M059J (cell line): ENCODE results near the gene SVEP1. TPM values are rescaled to one million over a fixed set of nuclear protein-coding genes. Genes with fewer than 3 reads are reported as not detected.
"Not testable (repeated sequence)": the region's sequence is repeated elsewhere in the genome, so short reads cannot be mapped to it uniquely, and the experiment has no call there.

ENCODE experiments used
- DNase-seq: peaks from one replicate; pipeline ENCODE4 v3.0.0-alpha.2; 2012; ENCODE audit warnings: low read depth
- total RNA-seq: library from RNA; depleted of rRNA; stranded (reverse); fragments of >200 nt; shearing (Covaris generic); gene quantifications from 2 replicates; pipeline ENCODE4 v1.2.3, GENCODE V29; 2014

SVEP1 gene
- total RNA-seq, 1 experiment from 2014 or later, result 1.5 TPM

- no peak for DNase-seq
These were observed 208.0 kb downstream of the SVEP1 start for GRCh38 chr9:110371411-110372007.

DNA sequence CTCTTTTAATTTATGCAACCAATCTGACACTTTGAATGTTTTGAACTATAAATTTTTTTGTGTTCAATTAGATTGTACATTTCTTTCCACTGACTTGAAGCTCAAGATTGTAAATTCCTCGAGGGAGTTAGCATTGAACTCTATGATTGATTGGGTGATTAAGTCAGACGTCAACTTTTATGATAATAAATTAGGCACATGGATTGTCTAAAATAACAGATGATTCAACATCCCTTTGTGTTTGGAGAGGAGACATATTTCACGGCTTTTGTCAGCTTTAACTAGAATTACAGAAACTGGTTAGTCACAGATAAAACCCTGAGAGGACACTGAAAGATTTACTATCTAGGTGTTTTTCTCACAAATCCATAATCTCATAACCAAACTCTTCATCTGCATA lies 209.2 kb downstream of the SVEP1 start:
- peak; percentile 69 for DNase-seq

GRCh38 chr9:110364451-110364850 lies 215.1 kb downstream of the SVEP1 start:
- DNase-seq, result no peak

DNA sequence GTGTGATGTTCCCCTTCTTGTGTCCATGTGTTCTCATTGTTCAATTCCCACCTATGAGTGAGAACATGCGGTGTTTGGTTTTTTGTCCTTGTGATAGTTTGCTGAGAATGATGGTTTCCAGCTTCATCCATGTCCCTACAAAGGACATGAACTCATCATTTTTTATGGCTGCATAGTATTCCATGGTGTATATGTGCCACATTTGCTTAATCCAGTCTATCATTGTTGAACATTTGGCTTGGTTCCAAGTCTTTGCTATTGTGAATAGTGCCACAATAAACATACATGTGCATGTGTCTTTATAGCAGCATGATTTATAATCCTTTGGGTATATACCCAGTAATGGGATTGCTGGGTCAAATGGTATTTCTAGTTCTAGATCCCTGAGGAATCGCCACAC lies 220.5 kb downstream of the SVEP1 start:
- not testable (repeated sequence) for DNase-seq

DNA sequence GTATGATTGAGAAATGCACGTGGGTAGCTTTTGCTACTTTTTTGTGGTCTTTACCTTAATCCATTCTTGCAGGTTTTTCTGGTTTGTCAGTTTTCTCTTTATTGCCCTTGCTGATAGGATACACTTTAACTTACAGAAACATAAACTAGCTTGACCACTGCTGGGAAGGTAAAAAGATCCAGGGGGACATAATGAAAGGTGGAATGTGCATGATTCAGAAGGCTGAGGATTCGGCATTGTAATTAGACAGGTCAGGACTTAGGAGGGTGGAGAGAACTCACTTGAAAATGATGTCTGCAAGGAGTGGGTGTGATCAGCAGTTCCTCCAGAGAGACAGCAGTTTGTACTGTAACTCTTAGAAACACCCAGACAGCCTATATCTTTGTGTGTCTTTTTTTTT lies 222.0 kb downstream of the SVEP1 start:
- DNase-seq, result no peak

GRCh38 chr9:110356639-110357395 lies 222.7 kb downstream of the SVEP1 start:
- no peak for DNase-seq

GRCh38 chr9:110355911-110356310 lies 223.6 kb downstream of the SVEP1 start:
- DNase-seq, result no peak

GRCh38 chr9:110351009-110351467 lies 228.5 kb downstream of the SVEP1 start:
- peak; percentile 95 for DNase-seq

DNA sequence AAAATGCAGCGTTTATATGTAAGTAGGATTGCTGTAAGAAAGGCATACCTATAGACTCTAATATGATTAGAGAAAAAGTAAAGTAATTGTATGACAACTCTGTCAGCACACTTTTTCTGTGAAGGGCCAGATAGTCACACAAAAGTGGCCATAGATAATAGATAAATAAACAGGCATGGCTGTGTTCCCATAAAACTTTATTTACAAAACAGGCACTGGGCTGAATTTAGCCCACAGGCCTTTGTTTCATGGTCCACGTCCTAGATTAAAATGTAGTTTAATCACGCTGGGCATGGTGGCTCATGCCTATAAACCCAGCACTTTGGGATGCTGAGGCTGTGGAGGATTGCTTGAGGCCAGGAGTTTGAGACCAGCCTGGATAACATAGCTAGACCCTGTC lies 233.2 kb downstream of the SVEP1 start:
- no peak for DNase-seq

GRCh38 chr9:110344821-110345220 lies 234.7 kb downstream of the SVEP1 start:
- DNase-seq, result no peak

GRCh38 chr9:110343551-110343950 lies 236.0 kb downstream of the SVEP1 start:
- DNase-seq, result no peak

DNA sequence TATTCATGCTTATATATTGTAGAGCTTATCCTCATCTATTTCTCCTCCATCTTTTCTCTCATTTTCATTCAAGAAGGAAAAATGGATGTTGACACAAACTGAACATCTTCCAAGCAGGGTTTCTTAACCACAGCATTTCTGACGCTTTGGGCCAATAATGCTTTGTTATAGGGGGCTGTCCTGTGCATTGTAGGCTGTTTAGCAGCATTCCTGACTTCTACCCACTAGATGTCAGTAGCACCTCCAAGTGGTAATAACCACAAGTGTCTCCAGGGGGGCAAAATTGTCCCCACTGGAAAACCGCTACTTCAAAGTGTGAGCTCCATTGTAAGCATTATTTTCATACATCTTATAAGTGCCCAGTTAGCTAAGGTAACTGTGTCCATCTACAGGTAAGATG lies 239.2 kb downstream of the SVEP1 start:
- DNase-seq, result peak; percentile 32

- DNase-seq, result no peak
These were observed 241.4 kb downstream of the SVEP1 start for GRCh38 chr9:110338143-110338542.

- DNase-seq, result peak; percentile 47
These were observed 241.8 kb downstream of the SVEP1 start, which contains the start of gene TXNDC8 for GRCh38 chr9:110337727-110338126. TSS of gene TXNDC8 (minus strand) at chr9:110337863.

GRCh38 chr9:110336363-110336762 lies 243.2 kb downstream of the SVEP1 start:
- no peak for DNase-seq

DNA sequence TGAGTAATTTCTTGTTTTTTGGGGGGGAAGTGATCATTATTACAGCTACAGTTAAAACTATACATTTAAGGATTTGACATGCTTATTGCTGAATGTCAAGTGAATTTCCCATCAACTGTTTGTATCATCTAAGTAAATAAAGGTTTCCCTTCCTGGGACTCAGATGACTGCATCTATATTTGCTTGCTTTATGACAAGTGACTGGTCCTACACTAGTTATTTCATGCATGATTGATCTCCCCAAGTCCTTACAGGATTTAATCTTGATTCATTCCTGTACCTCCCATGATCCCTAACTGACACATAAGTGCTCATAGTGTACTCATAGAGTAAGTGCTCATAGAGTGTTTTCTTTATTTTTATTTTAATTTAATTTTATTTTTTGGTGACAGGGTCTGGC lies 244.7 kb downstream of the SVEP1 start:
- DNase-seq, result no peak

DNA sequence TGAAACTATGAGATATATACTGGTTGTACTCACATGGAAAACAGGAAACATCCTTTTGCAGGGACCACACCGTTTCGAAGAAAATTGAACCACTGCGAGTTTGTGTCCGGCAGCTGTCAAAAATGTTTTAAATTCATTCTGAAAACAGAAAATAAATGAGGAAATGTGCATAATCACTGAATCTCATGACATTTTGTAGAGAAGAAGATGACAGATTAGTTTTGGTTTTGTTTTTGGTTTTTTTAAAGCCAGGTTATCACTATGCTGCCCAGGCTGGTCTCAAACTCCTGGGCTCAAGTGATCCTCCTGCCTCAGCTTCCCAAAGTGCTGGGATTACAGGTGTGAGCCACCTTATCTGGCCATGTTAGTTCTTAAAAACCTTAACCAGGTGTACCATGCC lies 245.4 kb downstream of the SVEP1 start:
- DNase-seq, result no peak

- DNase-seq, result no peak
These were observed 246.8 kb downstream of the SVEP1 start for GRCh38 chr9:110332766-110333165.

- peak; percentile 36 for DNase-seq
These were observed 248.9 kb downstream of the SVEP1 start for GRCh38 chr9:110330484-110331105.

DNA sequence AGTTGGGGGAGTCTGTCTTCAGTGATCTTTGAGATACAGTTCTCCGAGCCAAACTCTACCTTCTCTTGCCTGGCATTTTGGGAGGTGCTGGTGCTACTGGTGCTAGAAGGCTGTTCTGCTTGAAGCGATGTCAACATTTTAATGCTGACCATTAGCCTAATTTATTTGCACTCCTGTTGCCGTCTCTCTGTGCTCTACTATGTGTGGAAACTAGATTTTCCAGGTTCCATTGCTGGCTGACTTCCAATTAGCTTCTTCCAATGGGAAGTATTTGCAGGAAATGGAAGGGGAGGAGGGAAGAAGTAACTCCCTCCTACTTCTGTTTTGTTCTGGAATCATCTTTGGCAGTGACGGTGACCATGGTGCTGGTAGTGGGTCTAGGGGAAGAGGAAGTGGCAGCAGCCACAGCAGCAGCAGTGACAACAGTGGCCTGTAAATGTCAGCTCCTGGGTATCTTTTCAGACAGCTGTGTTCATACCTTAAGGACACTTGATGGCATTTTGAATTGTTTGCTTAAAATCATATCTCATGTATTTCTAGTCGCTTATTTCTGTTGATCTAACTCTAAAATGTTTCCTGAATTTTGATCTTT lies 249.8 kb downstream of the SVEP1 start:
- DNase-seq, result no peak

GRCh38 chr9:110328763-110329162 lies 250.8 kb downstream of the SVEP1 start:
- DNase-seq, result no peak

- DNase-seq, result no peak
These were observed 251.8 kb downstream of the SVEP1 start for GRCh38 chr9:110327716-110328115.

GRCh38 chr9:110323818-110324217 lies 255.7 kb downstream of the SVEP1 start:
- DNase-seq, result no peak
